ENCODE data around the gene SH3PXD2B.
"Not testable (repeated sequence)": the region's sequence is repeated elsewhere in the genome, so short reads cannot be mapped to it uniquely, and the experiment has no call there.

The SH3PXD2B gene

DNA sequence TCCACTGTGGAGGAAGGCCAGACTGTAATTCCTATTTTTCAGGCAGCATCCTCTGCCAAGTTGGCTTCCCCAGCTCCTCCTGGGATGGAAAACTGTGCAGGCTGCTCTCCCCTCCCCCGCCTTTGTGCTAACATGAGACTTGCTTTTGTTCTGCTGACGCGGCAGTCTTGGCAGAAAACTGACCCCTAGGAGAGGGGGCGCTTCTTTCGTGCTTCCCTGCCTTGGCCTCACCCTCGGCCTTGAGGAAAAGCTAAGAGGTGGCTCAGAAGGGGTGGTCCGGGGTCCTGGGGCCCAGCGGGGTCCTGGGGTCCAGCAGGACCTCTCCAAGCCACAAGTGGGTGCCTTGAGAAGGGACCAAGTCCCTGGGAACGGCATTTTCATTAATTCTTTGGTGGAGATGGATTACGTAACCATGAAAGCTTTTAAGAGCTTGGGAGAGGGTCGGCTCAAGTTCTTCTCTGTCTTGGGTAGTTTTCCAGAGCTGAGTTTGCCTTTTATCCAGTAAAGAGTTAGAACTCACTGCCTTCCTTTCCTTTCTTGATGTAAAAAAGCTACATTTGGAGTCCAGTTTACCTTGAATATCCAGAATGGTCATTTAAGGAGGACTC lies 51.0 kb downstream of the SH3PXD2B start:
- no peak for DNase-seq (ENCODE audit: low read depth in 2 of 3, low spot score in 2 of 3)

- no peak for DNase-seq (ENCODE audit: low read depth in 2 of 3, low spot score in 2 of 3)
These were observed 51.7 kb downstream of the SH3PXD2B start for GRCh38 chr5:172402531-172403188.

DNA sequence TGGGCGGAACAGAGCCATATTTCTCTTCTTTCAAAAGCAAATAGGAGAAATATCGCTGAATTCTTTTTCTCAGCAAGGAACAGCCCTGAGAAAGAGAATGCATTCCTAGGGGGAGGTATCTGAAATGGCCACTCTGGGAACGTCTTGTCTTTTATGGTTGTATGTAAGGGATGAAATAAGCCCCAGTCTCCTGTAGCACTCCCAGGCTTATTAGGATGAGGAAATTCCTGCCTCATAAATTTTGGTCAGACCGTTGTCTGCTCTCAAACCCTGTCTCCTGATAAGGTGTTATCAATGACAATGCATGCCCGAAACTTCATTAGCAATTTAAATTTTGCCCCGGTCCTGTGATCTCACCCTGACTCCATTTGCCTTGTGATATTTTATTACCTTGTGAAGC lies 52.3 kb downstream of the SH3PXD2B start:
- not testable (repeated sequence) for DNase-seq (ENCODE audit: low read depth in 2 of 3, low spot score in 2 of 3)

GRCh38 chr5:172399826-172400225 lies 54.5 kb downstream of the SH3PXD2B start:
- DNase-seq (ENCODE audit: low read depth in 2 of 3, low spot score in 2 of 3), result no peak

GRCh38 chr5:172399336-172399735 lies 55.0 kb downstream of the SH3PXD2B start:
- no peak for DNase-seq (ENCODE audit: low read depth in 2 of 3, low spot score in 2 of 3)

GRCh38 chr5:172398645-172399044 lies 55.7 kb downstream of the SH3PXD2B start:
- DNase-seq (ENCODE audit: low read depth in 2 of 3, low spot score in 2 of 3), result not testable (repeated sequence)

DNA sequence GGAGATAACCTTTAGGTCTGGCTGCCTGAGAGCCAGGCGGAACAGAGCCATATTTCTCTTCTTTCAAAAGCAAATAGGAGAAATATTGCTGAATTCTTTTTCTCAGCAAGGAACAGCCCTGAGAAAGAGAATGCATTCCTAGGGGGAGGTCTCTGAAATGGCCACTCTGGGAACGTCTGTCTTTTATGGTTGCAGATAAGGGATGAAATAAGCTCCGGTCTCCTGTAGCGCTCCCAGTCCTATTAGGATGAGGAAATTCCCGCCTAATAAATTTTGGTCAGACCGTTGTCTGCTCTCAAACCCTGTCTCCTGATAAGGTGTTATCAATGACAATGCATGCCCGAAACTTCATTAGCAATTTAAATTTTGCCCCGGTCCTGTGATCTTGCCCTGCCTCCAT lies 57.3 kb downstream of the SH3PXD2B start:
- not testable (repeated sequence) for DNase-seq (ENCODE audit: low read depth in 2 of 3, low spot score in 2 of 3)

DNA sequence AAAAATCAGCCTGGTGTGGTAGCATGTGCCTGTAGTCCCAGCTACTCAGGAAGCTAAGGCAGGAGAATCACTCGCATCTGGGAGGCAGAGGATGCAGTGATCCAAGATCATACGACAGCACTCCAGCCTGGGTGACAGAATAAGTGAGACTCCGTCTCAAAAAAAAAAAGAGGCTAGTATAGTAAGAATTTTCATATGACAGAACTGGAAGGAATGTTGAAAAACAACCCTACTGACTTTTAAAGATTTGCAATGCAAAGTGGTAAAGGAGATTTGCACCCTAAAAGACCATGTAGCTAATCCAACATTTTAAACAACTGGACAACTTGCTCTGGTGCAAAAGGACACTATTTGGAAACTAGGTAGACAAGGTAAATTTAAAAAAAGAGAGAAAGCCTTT lies 58.1 kb downstream of the SH3PXD2B start:
- no peak for DNase-seq (ENCODE audit: low read depth in 2 of 3, low spot score in 2 of 3)

- DNase-seq (ENCODE audit: low read depth in 2 of 3, low spot score in 2 of 3), result no peak
These were observed 58.8 kb downstream of the SH3PXD2B start for GRCh38 chr5:172395483-172395882.

GRCh38 chr5:172389578-172390112 lies 64.7 kb downstream of the SH3PXD2B start:
- no peak for DNase-seq (ENCODE audit: low read depth in 2 of 3, low spot score in 2 of 3)

DNA sequence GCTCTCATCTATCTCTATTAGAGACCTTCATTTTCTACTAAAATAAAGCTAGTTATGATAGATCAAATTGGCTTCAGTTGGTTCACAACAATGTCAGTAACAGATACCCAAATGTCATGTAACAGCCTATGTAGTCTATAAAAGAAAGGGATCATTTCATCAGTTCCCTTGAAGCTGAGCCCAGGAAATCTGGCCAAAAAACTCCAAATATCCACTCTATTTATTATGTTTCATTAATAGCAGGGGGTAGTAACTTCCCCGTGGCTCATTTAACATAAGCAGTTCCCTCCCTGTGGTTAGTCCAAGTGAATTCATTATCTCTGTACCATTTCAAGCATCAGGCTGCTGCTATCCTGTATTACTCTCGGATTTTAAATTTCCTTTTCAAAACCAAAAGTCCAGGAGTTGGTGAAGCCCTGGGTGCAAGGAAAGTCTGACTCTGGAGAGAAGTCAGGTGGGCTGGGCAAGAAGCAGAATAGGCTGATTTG lies 66.0 kb downstream of the SH3PXD2B start:
- no peak for DNase-seq (ENCODE audit: low read depth in 2 of 3, low spot score in 2 of 3)

GRCh38 chr5:172385707-172386106 lies 68.6 kb downstream of the SH3PXD2B start:
- DNase-seq (ENCODE audit: low read depth in 2 of 3, low spot score in 2 of 3), result no peak

- no peak for DNase-seq (ENCODE audit: low read depth in 2 of 3, low spot score in 2 of 3)
These were observed 69.2 kb downstream of the SH3PXD2B start for GRCh38 chr5:172385010-172385563.

- DNase-seq (ENCODE audit: low read depth in 2 of 3, low spot score in 2 of 3), result no peak
These were observed 71.0 kb downstream of the SH3PXD2B start for GRCh38 chr5:172383191-172383802.

- DNase-seq (ENCODE audit: low read depth in 2 of 3, low spot score in 2 of 3), result no peak
These were observed 73.2 kb downstream of the SH3PXD2B start for GRCh38 chr5:172380987-172381643.

DNA sequence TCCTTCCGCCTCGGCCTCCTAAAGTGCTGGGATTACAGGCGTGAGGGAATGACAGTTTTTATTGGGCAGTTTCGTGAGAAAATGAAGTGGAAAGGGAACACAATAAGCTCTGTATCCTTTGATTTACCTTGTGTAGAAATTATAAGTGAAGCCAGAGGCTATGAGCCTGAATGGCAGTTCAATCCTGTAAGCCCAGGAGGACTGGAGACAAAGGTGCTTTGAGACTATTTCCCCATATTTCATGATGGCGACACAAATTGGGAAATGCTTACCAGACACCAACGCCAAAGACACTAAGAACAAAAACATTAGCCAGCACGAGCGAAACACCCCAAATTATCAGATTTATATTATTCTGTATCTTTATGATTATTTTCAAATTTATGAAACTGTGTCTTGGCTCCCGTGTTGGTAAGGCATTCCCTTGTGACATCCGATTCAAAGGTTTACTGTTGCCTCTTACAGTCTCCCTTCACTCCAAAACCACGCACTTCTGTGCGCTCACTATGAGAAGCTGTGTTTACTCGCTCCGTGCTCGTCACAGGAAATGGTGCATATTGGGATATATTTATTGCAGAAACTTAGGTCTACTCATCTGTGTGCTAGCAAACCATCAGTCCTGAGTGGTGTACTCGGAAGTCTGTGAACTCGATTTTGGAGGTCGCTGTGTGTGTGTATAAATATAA lies 73.9 kb downstream of the SH3PXD2B start:
- DNase-seq (ENCODE audit: low read depth in 2 of 3, low spot score in 2 of 3), result no peak

GRCh38 chr5:172379481-172379880 lies 74.8 kb downstream of the SH3PXD2B start:
- DNase-seq (ENCODE audit: low read depth in 2 of 3, low spot score in 2 of 3), result no peak

DNA sequence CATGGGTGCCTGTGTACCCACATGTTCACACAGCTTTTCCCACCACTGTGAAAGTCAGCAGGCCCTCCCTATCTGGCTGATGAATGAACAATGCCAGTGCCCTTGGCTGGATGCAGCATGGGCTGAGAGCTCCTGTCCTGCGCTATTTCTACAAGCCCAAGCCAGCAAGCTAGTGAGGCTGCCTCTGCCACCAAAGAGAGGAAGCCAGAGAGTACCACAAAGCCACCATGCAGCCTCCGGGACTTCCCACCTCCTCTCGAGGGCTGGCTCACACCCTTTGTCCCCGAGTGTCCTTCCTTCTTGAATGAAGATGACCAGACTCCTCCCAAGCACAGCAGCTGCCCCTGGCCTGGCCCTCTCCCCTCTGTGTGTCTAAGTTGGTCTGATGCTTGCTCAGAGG lies 76.5 kb downstream of the SH3PXD2B start:
- DNase-seq (ENCODE audit: low read depth in 2 of 3, low spot score in 2 of 3), result no peak

DNA sequence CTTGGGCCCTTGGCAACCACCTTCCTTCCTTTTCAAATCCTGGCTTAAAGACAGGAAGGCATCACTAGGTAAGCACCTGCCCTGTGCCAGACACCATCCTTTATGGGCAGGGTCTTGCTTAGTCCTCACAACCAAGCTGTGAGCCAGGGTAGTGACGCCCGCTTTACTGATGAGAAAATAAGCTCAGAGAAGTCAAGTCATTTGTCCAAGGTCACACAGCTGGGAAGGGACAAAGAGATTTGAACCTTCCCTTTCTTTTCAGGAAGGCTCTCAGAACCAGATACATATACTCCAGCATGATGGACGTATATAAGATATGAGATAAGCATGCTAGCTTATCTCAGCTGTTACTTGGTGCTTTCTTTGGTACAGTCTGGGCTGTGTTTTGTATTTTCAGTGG lies 76.9 kb downstream of the SH3PXD2B start:
- no peak for DNase-seq (ENCODE audit: low read depth in 2 of 3, low spot score in 2 of 3)

- no peak for DNase-seq (ENCODE audit: low read depth in 2 of 3, low spot score in 2 of 3)
These were observed 79.5 kb downstream of the SH3PXD2B start for GRCh38 chr5:172374783-172375182.

GRCh38 chr5:172373680-172374079 lies 80.6 kb downstream of the SH3PXD2B start:
- DNase-seq (ENCODE audit: low read depth in 2 of 3, low spot score in 2 of 3), result no peak
